B cell (primary cell): ENCODE measurements around the gene LILRB4.
"Not testable (repeated sequence)": the region's sequence is repeated elsewhere in the genome, so short reads cannot be mapped to it uniquely, and the experiment has no call there.

Source experiments
- CTCF ChIP-seq: fragments of 200-600 bp; IDR thresholded peaks from one replicate; pipeline ENCODE4 v1.8.0; 2022; ENCODE audit warnings: antibody characterized with exemption, mild to moderate bottlenecking
- EZH2 ChIP-seq: IDR thresholded peaks from 2 replicates; pipeline ENCODE4 v1.6.1; 2012; ENCODE audit warnings: borderline replicate concordance, low read depth, mild to moderate bottlenecking, moderate library complexity, low read length; ENCODE audit not compliant: insufficient read depth, poor library complexity, severe bottlenecking

GRCh38 chr19:54643583-54643982 lies 19.2 kb upstream of the LILRB4 start:
- not testable (repeated sequence) for TF ChIP-seq CTCF, EZH2
